ENCODE measurements around the gene F10. TPM values are rescaled to one million over a fixed set of nuclear protein-coding genes. Genes with fewer than 3 reads are reported as not detected.

F10 gene
- total and polyA plus RNA-seq, 2 of the 13 experiments (the other 11 are each of a cell fraction or from before 2014, with no cell fraction given) = 58.4 to 237 TPM

GRCh38 chr13:113105032-113105920, 17.3 kb upstream of the F10 start, which contains the start of gene F7 (continued):
- TF ChIP-seq, protein P1, sequence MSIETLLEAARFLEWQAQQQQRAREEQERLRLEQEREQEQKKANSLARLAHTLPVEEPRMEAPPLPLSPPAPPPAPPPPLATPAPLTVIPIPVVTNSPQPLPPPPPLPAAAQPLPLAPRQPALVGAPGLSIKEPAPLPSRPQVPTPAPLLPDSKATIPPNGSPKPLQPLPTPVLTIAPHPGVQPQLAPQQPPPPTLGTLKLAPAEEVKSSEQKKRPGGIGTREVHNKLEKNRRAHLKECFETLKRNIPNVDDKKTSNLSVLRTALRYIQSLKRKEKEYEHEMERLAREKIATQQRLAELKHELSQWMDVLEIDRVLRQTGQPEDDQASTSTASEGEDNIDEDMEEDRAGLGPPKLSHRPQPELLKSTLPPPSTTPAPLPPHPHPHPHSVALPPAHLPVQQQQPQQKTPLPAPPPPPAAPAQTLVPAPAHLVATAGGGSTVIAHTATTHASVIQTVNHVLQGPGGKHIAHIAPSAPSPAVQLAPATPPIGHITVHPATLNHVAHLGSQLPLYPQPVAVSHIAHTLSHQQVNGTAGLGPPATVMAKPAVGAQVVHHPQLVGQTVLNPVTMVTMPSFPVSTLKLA (IDR thresholded peaks at IDR 0.05) = peak; percentile 40; the same call in 1 of the 2 replicates
- TF ChIP-seq FOXO1 (CRISPR knock-in tag; IDR thresholded peaks at IDR 0.05) (peak; percentile 95), ZSCAN22 (CRISPR knock-in tag; IDR thresholded peaks at IDR 0.05) (0 out of 2 replicates have a peak, but pooled peaks have one; percentile 28), GATAD2A (CRISPR knock-in tag; IDR thresholded peaks at IDR 0.05) (peak; percentile 75), ZNF569 (CRISPR knock-in tag; IDR thresholded peaks at IDR 0.05; ENCODE audit: borderline replicate concordance) (peak; percentile 82; the same call in 1 of the 2 replicates), FOXP4 (CRISPR knock-in tag; IDR thresholded peaks at IDR 0.05) (peak; percentile 84), SALL1 (CRISPR knock-in tag; IDR thresholded peaks at IDR 0.05) (peak; percentile 89), ESRRA (CRISPR knock-in tag; IDR thresholded peaks at IDR 0.05; ENCODE audit: low read depth) (peak; percentile 92), SOX13 (IDR thresholded peaks at IDR 0.05) (no peak), SOX13 (CRISPR knock-in tag; conservative IDR thresholded peaks at IDR 0.05 in 1 of 2, IDR thresholded peaks at IDR 0.05 in 1 of 2) (peak in 1 of 2 experiments; percentile 70; a peak in 2 of 4 replicates), ZBTB33 (CRISPR knock-in tag; IDR thresholded peaks at IDR 0.05) (0 out of 2 replicates have a peak, but pooled peaks have one; percentile 37), TEAD3 (CRISPR knock-in tag; optimal IDR thresholded peaks at IDR 0.05; ENCODE audit: borderline replicate concordance) (peak; percentile 92), POLR2A (IDR thresholded peaks at IDR 0.05; ENCODE audit: insufficient read depth in 1 of 2, low read depth in 2 of 2, low read length in 2 of 2) (peak; percentile 74 to 79), SOX6 (IDR thresholded peaks at IDR 0.05) (no peak), SOX6 (CRISPR knock-in tag; IDR thresholded peaks at IDR 0.05) (peak; percentile 81), HNRNPL (IDR thresholded peaks at IDR 0.05; ENCODE audit: low read depth, low read length) (peak; percentile 80), XBP1 (CRISPR knock-in tag; IDR thresholded peaks at IDR 0.05) (no peak), ZMYM4 (CRISPR knock-in tag; IDR thresholded peaks at IDR 0.05) (peak; percentile 74; the same call in 1 of the 2 replicates), ZFP36 (IDR thresholded peaks at IDR 0.05; ENCODE audit: borderline replicate concordance, low read depth, low read length, partially characterized antibody) (no peak), CCDC6 (CRISPR knock-in tag; IDR thresholded peaks at IDR 0.05) (no peak), ZIK1 (CRISPR knock-in tag; IDR thresholded peaks at IDR 0.05; ENCODE audit: borderline replicate concordance, low read depth) (peak; percentile 86), ZKSCAN8 (CRISPR knock-in tag; IDR thresholded peaks at IDR 0.05; ENCODE audit: borderline replicate concordance) (peak; percentile 55; the same call in 1 of the 2 replicates)
- TF ChIP-seq, protein P2, sequence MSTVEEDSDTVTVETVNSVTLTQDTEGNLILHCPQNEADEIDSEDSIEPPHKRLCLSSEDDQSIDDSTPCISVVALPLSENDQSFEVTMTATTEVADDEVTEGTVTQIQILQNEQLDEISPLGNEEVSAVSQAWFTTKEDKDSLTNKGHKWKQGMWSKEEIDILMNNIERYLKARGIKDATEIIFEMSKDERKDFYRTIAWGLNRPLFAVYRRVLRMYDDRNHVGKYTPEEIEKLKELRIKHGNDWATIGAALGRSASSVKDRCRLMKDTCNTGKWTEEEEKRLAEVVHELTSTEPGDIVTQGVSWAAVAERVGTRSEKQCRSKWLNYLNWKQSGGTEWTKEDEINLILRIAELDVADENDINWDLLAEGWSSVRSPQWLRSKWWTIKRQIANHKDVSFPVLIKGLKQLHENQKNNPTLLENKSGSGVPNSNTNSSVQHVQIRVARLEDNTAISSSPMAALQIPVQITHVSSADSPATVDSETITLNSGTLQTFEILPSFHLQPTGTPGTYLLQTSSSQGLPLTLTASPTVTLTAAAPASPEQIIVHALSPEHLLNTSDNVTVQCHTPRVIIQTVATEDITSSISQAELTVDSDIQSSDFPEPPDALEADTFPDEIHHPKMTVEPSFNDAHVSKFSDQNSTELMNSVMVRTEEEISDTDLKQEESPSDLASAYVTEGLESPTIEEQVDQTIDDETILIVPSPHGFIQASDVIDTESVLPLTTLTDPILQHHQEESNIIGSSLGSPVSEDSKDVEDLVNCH (CRISPR knock-in tag; IDR thresholded peaks at IDR 0.05) = no peak
